HepG2 (cell line): Measurements from ENCODE around the gene OSER1. TPM values are rescaled to one million over a fixed set of nuclear protein-coding genes. Genes with fewer than 3 reads are reported as not detected.
A peak's percentile ranks its signal among the peaks of the same experiment; 100 is the strongest.

Experiments used
- ARID2 ChIP-seq: sonication (generic); formaldehyde crosslinking; IDR thresholded peaks from 2 replicates; pipeline ENCODE4 v1.8.1; 2022; ENCODE audit warnings: mild to moderate bottlenecking, missing genetic modification reagents, borderline replicate concordance
- ASH2L ChIP-seq: fragments of 300-600, 200-600 bp; sonication (generic); IDR thresholded peaks from 2 replicates; pipeline ENCODE4 v1.7.0; 2017; ENCODE audit warnings: low read depth, mild to moderate bottlenecking, moderate library complexity, mixed read lengths, low read length; ENCODE audit not compliant: insufficient read length
- ATF7 ChIP-seq, 2 experiments: fragments of 450-650 bp in 1 of 2; sonication (generic) in 1 of 2; formaldehyde crosslinking in 1 of 2; IDR thresholded peaks; 2 replicates each; pipeline versions ENCODE4 v1.4.0 to v1.6.1; 2016 to 2020; ENCODE audit warnings: antibody characterized with exemption in 1 of 2, mild to moderate bottlenecking in 1 of 2, missing genetic modification reagents in 1 of 2
- BORCS8-MEF2B ChIP-seq: sonication (generic); formaldehyde crosslinking; IDR thresholded peaks from 2 replicates; pipeline ENCODE4 v1.8.0; 2022; ENCODE audit warnings: mild to moderate bottlenecking, missing genetic modification reagents
- DNMT3B ChIP-seq: conservative IDR thresholded peaks from 2 replicates; pipeline ENCODE4 v1.6.1; 2016; ENCODE audit warnings: missing biosample characterization, control low read depth
- NFATC3 ChIP-seq: sonication (generic); formaldehyde crosslinking; IDR thresholded peaks from 2 replicates; pipeline ENCODE4 v1.5.1; 2020; ENCODE audit warnings: mild to moderate bottlenecking, missing genetic modification reagents
- PAX8 ChIP-seq: sonication (generic); formaldehyde crosslinking; IDR thresholded peaks from 2 replicates; pipeline ENCODE4 v1.8.0; 2022; ENCODE audit warnings: mild to moderate bottlenecking, missing genetic modification reagents, borderline replicate concordance
- RCOR2 ChIP-seq: IDR thresholded peaks from 2 replicates; pipeline ENCODE4 v1.6.1; 2016; ENCODE audit warnings: missing biosample characterization, missing genetic modification reagents
- ZBTB4 ChIP-seq: sonication (generic); formaldehyde crosslinking; IDR thresholded peaks from 2 replicates; pipeline ENCODE4 v1.4.0; 2020; ENCODE audit warnings: missing genetic modification reagents, mild to moderate bottlenecking, borderline replicate concordance
- ZNF10 ChIP-seq: sonication (generic); formaldehyde crosslinking; IDR thresholded peaks from 2 replicates; pipeline ENCODE4 v1.4.0; 2020; ENCODE audit warnings: mild to moderate bottlenecking, low read depth, missing genetic modification reagents, borderline replicate concordance
- ZNF20 ChIP-seq: sonication (generic); formaldehyde crosslinking; IDR thresholded peaks from 2 replicates; pipeline ENCODE4 v1.4.0; 2020; ENCODE audit warnings: mild to moderate bottlenecking, moderate library complexity, missing genetic modification reagents
- ZNF329 ChIP-seq: sonication (generic); formaldehyde crosslinking; IDR thresholded peaks from 2 replicates; pipeline ENCODE4 v1.9.0; 2021; ENCODE audit warnings: low read depth, mild to moderate bottlenecking, missing genetic modification reagents
- ZNF354B ChIP-seq: sonication (generic); formaldehyde crosslinking; IDR thresholded peaks from 2 replicates; pipeline ENCODE4 v1.8.0; 2022; ENCODE audit warnings: mild to moderate bottlenecking, missing genetic modification reagents
- ZNF510 ChIP-seq: sonication (generic); formaldehyde crosslinking; IDR thresholded peaks from 2 replicates; pipeline ENCODE4 v1.4.0; 2020; ENCODE audit warnings: low read depth, mild to moderate bottlenecking, missing genetic modification reagents
- ZNF614 ChIP-seq: IDR thresholded peaks from 2 replicates; pipeline ENCODE4 v1.6.1; 2018; ENCODE audit warnings: missing biosample characterization, missing genetic modification reagents, inconsistent platforms, borderline replicate concordance
- ZNF747 ChIP-seq: sonication (generic); formaldehyde crosslinking; IDR thresholded peaks from 2 replicates; pipeline ENCODE4 v1.8.1; 2023; ENCODE audit warnings: missing genetic modification reagents, mild to moderate bottlenecking, borderline replicate concordance
- polyA plus RNA-seq, 8 experiments: library from polyadenylated mRNA; depleted of rRNA in 3 of 8; stranded (reverse) in 7 of 8; unstranded in 1 of 8; fragments of >200 nt; fragmentation: Illumina TruSeq in 4 of 8; extraction: Trizol in 4 of 8; gene quantifications; 2 replicates each; pipeline versions ENCODE4 v1.2.1 to v1.2.3, GENCODE V29; 2011 to 2016; ENCODE audit warnings: low read depth in 4 of 8, missing spikeins in 1 of 8, mixed read lengths in 1 of 8; ENCODE audit not compliant: insufficient read depth in 1 of 8
- total RNA-seq, 5 experiments: library from RNA; depleted of rRNA; stranded (reverse); fragments of >200 nt; fragmentation: Illumina TruSeq; extraction: Trizol; gene quantifications; 2 replicates each; pipeline ENCODE4 v1.2.3, GENCODE V29; 2016; ENCODE audit warnings: low read depth in 1 of 5
- TF ChIP-seq, protein P1 (sequence below): sonication (generic); formaldehyde crosslinking; conservative IDR thresholded peaks from 2 replicates; pipeline ENCODE4 v1.4.0; 2020; ENCODE audit warnings: mild to moderate bottlenecking, missing genetic modification reagents, moderate library complexity
- TF ChIP-seq, protein P2 (sequence below): sonication (generic); formaldehyde crosslinking; IDR thresholded peaks from 2 replicates; pipeline ENCODE4 v1.4.0; 2020; ENCODE audit warnings: mild to moderate bottlenecking, missing genetic modification reagents
- TF ChIP-seq, protein P3 (sequence below): sonication (generic); formaldehyde crosslinking; IDR thresholded peaks from 2 replicates; pipeline ENCODE4 v1.8.1; 2023; ENCODE audit warnings: mild to moderate bottlenecking, inconsistent platforms, moderate library complexity, missing genetic modification reagents, borderline replicate concordance

Gene OSER1
- total and polyA plus RNA-seq, 2 of the 13 experiments (the other 11 are each of a cell fraction or from before 2014, with no cell fraction given): 71.2 to 71.5 TPM

GRCh38 chr20:44211177-44212039 is 837 bp upstream of the OSER1 start (continued):
- TF ChIP-seq ZNF614 (0 out of 2 replicates have a peak, but pooled peaks have one; percentile 31), PAX8 (CRISPR knock-in tag) (0 out of 2 replicates have a peak, but pooled peaks have one; percentile 64), ARID2 (peak; percentile 80; the same call in 1 of the 2 replicates), ATF7 (IDR thresholded peaks at IDR 0.05) (no peak), ATF7 (CRISPR knock-in tag; IDR thresholded peaks at IDR 0.05) (peak; percentile 37; the same call in 1 of the 2 replicates), ZNF510 (0 out of 2 replicates have a peak, but pooled peaks have one; percentile 67), ZNF329 (CRISPR knock-in tag) (no peak), NFATC3 (CRISPR knock-in tag) (peak; percentile 34; the same call in 1 of the 2 replicates), BORCS8-MEF2B (no peak; the same call in 1 of the 2 replicates), ASH2L (no peak), ZNF747 (CRISPR knock-in tag) (0 out of 2 replicates have a peak, but pooled peaks have one; percentile 7), ZNF20 (CRISPR knock-in tag) (no peak), ZBTB4 (CRISPR knock-in tag) (no peak), RCOR2 (CRISPR knock-in tag) (no peak), ZNF354B (CRISPR knock-in tag) (peak; percentile 86; the same call in 1 of the 2 replicates), DNMT3B (CRISPR knock-in tag) (peak; percentile 3; the same call in 1 of the 2 replicates), ZNF10 (CRISPR knock-in tag) (no peak)
- TF ChIP-seq, protein P1, sequence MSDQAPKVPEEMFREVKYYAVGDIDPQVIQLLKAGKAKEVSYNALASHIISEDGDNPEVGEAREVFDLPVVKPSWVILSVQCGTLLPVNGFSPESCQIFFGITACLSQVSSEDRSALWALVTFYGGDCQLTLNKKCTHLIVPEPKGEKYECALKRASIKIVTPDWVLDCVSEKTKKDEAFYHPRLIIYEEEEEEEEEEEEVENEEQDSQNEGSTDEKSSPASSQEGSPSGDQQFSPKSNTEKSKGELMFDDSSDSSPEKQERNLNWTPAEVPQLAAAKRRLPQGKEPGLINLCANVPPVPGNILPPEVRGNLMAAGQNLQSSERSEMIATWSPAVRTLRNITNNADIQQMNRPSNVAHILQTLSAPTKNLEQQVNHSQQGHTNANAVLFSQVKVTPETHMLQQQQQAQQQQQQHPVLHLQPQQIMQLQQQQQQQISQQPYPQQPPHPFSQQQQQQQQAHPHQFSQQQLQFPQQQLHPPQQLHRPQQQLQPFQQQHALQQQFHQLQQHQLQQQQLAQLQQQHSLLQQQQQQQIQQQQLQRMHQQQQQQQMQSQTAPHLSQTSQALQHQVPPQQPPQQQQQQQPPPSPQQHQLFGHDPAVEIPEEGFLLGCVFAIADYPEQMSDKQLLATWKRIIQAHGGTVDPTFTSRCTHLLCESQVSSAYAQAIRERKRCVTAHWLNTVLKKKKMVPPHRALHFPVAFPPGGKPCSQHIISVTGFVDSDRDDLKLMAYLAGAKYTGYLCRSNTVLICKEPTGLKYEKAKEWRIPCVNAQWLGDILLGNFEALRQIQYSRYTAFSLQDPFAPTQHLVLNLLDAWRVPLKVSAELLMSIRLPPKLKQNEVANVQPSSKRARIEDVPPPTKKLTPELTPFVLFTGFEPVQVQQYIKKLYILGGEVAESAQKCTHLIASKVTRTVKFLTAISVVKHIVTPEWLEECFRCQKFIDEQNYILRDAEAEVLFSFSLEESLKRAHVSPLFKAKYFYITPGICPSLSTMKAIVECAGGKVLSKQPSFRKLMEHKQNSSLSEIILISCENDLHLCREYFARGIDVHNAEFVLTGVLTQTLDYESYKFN (CRISPR knock-in tag): peak; percentile 35; the same call in 1 of the 2 replicates
- TF ChIP-seq, protein P2, sequence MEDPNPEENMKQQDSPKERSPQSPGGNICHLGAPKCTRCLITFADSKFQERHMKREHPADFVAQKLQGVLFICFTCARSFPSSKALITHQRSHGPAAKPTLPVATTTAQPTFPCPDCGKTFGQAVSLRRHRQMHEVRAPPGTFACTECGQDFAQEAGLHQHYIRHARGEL (CRISPR knock-in tag): no peak
- TF ChIP-seq, protein P3, sequence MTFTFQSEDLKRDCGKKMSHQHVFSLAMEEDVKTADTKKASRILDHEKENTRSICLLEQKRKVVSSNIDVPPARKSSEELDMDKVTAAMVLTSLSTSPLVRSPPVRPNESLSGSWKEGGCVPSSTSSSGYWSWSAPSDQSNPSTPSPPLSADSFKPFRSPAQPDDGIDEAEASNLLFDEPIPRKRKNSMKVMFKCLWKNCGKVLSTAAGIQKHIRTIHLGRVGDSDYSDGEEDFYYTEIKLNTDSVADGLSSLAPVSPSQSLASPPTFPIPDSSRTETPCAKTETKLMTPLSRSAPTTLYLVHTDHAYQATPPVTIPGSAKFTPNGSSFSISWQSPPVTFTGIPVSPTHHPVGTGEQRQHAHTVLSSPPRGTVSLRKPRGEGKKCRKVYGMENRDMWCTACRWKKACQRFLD (CRISPR knock-in tag): no peak
